ENCODE data around the gene ADGRD1.

- TF ChIP-seq TCF4 (CRISPR knock-in tag; IDR thresholded peaks at IDR 0.05; ENCODE audit: borderline replicate concordance) (no peak), OSR1 (CRISPR knock-in tag; IDR thresholded peaks at IDR 0.05) (no peak), ESRRG (CRISPR knock-in tag; IDR thresholded peaks at IDR 0.05) (no peak), ZFP30 (CRISPR knock-in tag; IDR thresholded peaks at IDR 0.05) (no peak), ISL1 (CRISPR knock-in tag; IDR thresholded peaks at IDR 0.05) (no peak), CSRNP3 (CRISPR knock-in tag; IDR thresholded peaks at IDR 0.05) (no peak), ZFP3 (CRISPR knock-in tag; IDR thresholded peaks at IDR 0.05) (no peak), ZC3H10 (CRISPR knock-in tag; IDR thresholded peaks at IDR 0.05) (no peak), ZNF565 (CRISPR knock-in tag; conservative IDR thresholded peaks at IDR 0.05; ENCODE audit: low read depth) (no peak), PATZ1 (CRISPR knock-in tag; IDR thresholded peaks at IDR 0.05; ENCODE audit: borderline replicate concordance) (no peak), SNAI2 (CRISPR knock-in tag; IDR thresholded peaks at IDR 0.05) (no peak)
These were observed 132.3 kb downstream of the ADGRD1 start for GRCh38 chr12:131085816-131086591.
